Measurements from ENCODE around the gene ALX3. TPM values are rescaled to one million over a fixed set of nuclear protein-coding genes. Genes with fewer than 3 reads are reported as not detected.

The ALX3 gene
- total RNA-seq, 4 donors from 2014 or later = not detected

- ATAC-seq (ENCODE audit: low FRiP score) (peak; percentile 55), DNase-seq (ENCODE audit: low spot score) (no peak)
- TF ChIP-seq CTCF (IDR thresholded peaks at IDR 0.05) = no peak
Observed at GRCh38 chr1:110098222-110099026, 28.0 kb upstream of the ALX3 start.

DNA sequence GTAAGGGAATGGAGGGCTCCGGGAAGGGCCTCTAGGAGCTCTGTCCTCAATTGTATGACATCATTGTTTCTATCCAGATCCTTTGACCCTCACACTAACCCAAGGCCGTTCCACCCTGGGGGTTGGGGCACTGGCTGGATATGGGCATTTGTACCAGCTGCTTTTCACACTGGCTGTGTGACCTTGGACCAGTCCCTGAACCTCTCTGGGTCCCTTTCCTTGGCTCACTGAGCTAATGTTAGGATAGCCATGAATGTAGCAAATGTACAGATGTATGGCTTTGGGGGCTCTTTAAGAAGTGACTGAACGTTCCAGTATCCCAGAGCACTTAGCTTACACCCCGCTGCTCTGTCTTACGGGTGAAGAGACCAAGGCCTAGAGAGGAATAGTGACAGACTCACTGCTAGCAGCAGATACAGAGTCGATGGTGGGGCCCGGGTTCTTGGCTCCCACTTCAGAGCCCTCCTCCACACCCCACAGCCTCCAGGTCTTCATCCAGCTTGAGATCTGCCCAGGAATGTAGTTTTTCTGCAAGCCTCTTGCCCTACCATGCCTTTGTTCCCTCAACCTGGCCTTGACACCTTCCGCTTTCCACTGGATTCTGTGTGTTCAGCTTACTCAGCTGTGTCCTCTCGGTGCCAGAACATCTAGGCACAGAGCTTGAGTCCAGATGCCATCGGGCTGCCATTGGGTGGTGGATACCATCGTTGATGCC is 27.2 kb upstream of the ALX3 start:
- ATAC-seq (ENCODE audit: low FRiP score) (no peak), DNase-seq (ENCODE audit: low spot score) (no peak)
- no peak for TF ChIP-seq CTCF (IDR thresholded peaks at IDR 0.05)

DNA sequence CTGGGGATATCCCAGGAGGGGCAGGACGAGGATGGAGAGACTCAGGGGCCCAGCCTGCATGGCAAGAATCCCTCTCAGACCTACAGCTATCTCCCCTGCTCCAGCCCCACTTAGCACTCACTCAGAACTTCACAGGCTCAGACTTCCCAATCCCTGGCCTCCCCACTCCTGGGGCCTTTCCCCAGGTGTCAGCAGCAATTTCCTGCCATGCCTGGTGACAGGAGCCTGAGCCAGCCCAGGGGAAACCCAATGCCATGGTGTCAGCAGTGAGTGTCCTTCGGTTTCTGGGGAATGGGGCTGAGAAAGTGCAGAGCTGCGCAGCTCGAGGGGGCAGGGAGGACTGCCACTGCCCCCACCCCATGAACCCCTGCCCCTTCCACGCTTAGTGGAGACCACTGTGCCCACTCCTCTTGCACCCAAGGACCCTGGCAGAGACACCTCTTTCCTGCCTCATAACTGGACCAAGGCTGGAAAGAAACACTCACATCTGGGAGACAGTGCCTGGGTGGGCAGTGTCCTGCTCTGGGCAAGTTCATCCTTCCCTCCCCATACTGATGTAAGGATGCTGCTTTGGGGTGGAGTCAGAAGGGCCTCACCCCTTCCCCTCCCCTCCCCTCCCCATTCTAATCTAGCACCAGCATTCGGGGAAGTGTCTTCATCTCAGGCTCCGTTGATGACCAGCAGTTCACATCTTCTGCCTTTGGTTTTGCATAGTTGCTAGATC is 24.6 kb upstream of the ALX3 start:
- TF ChIP-seq CTCF (IDR thresholded peaks at IDR 0.05) = no peak
- ATAC-seq (ENCODE audit: low FRiP score) (no peak), DNase-seq (ENCODE audit: low spot score) (no peak)

- ATAC-seq (ENCODE audit: low FRiP score) (no peak), DNase-seq (ENCODE audit: low spot score) (no peak)
- TF ChIP-seq CTCF (IDR thresholded peaks at IDR 0.05) = no peak
Observed at GRCh38 chr1:110092991-110093390, 22.5 kb upstream of the ALX3 start.

DNA sequence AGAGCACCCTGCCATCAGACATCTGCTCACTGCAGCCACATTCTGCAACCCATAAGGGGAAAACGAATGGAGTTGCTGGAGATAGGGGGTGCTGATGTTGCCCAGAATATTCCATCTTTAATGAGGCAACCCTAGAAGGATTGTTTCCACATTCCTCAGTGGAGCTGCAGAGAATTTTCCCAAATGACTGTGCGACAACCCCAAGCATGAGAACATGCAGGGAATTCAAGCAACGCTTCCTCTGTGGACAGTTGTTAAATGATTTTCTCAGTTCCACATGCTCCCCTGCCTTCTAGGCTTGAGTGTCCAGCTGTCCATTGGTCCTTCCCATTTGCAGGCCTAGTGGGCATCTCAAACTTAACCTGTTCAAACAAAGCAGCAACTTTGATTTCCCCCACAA is 21.3 kb upstream of the ALX3 start:
- ATAC-seq (ENCODE audit: low FRiP score) = no peak
- DNase-seq (ENCODE audit: low spot score) = no peak
- no peak for TF ChIP-seq CTCF (IDR thresholded peaks at IDR 0.05)

DNA sequence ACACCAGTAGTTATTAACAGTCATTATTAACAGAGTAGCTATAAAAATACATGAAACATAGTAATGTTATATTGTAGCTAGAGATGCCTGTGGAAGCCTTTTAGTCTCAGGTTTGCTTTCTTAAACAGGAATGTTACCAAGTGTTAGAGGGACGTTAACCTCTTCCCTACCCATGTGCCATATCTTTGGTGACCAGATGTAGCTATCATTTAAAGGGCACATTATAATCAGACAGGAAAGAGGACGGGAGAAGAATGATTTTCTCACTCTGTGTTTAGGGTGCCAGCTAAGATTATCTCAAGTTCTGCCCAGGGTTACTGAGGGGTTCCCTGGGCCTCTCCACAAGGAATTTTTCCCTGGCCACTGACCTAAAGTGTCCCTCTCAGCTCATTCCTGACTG is 20.9 kb upstream of the ALX3 start:
- TF ChIP-seq CTCF (IDR thresholded peaks at IDR 0.05) = no peak
- ATAC-seq (ENCODE audit: low FRiP score) = no peak

More for the DNA sequence above, 20.9 kb upstream of the ALX3 start:
- DNase-seq (ENCODE audit: low spot score) = no peak
